Activated naive CD4-positive, alpha-beta T cell treated with anti-CD3 and anti-CD28 coated beads for 36 hours (primary cell): ENCODE measurements around the gene TNFAIP8L3. TPM values are rescaled to one million over a fixed set of nuclear protein-coding genes. Genes with fewer than 3 reads are reported as not detected.
"Not testable (repeated sequence)": the region's sequence is repeated elsewhere in the genome, so short reads cannot be mapped to it uniquely, and the experiment has no call there.

Experiments
- CTCF ChIA-PET: fragments of 350-600 bp; sonication (Branson Sonifier 250); formaldehyde crosslinking; loops from one replicate; lab custom pipeline; 2021; ENCODE audit warnings: antibody characterized with exemption; lab: Charles Lee
- DNase-seq: peaks from one replicate; pipeline ENCODE4 v3.0.0-alpha.2; 2020
- H3K27ac Mint-ChIP-seq: one replicate; pipeline ENCODE4 v1.8.0; 2021; ENCODE audit warnings: mild to moderate bottlenecking, mixed read lengths
- H3K27me3 Mint-ChIP-seq: one replicate; pipeline ENCODE4 v1.8.0; 2021; ENCODE audit warnings: low read depth, mixed read lengths
- H3K36me3 Mint-ChIP-seq: one replicate; pipeline ENCODE4 v1.8.0; 2021; ENCODE audit warnings: low read depth, mixed read lengths
- H3K4me1 Mint-ChIP-seq: one replicate; pipeline ENCODE4 v1.8.0; 2021; ENCODE audit warnings: low read depth, mixed read lengths
- H3K4me3 Mint-ChIP-seq: one replicate; pipeline ENCODE4 v1.8.0; 2021; ENCODE audit warnings: mild to moderate bottlenecking, moderate library complexity, mixed read lengths
- H3K9me3 Mint-ChIP-seq: one replicate; pipeline ENCODE4 v1.8.0; 2021; ENCODE audit warnings: mixed read lengths
- intact Hi-C: fragments of 100-400 bp; cut with micrococcal nuclease; formaldehyde crosslinking; loops from one replicate; pipeline ENCODE4 v1.15.1; 2023
- total RNA-seq, 2 experiments: library from RNA; stranded (reverse); gene quantifications; one replicate each; pipeline ENCODE4 v1.2.3, GENCODE V29; 2021

Gene TNFAIP8L3
- total RNA-seq, 2 experiments from 2014 or later: not detected

DNA sequence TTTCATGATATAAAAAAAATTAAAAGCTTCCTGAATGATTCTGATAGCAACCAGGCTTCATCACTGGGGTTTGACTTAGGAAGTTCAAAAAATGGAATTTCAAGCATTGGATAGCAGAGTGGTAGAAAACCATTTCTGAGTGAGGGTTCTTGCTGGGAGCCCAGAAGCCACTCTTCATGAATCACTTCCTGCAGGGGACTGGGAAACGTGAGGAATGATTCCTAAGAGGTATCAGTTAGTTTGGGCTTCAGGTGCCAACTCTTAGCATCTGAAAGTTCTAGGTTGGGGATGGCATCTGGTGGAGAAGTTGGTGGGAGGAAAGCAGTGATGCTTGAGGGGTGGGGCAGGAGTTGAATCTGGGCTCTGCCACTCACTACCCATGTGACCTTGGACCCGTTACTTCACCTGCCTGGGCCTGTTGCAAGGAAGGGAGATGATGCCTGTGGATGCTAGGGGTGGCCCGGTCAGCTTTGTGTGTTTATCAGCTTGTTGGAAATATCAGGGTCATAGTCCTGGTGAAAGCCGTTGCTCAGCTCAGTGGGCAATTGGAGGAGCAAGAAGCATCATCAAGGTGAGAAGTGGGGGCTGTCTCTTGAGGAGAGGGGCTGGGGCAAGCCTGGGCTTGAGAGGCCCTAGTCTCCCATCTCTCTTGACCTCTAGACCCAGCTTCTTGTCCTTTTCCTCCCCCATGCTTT is 37.0 kb upstream of the TNFAIP8L3 start:
- Mint-ChIP-seq H3K9me3 (no peaks in the 10 kb centered on the region), H3K27ac (no peak overlapping the region), H3K4me3 (no peak overlapping the region), H3K4me1 (no peaks in the 10 kb centered on the region), H3K36me3 (no peaks in the 10 kb centered on the region), H3K27me3 (peaks cover 10% of the 10 kb centered on the region)
- no peak for DNase-seq
- intact Hi-C loops: no loop called here
- CTCF ChIA-PET: interaction anchor here (0.8 to 1.6 kb wide), 2 partner anchors 31 to 61 kb away, joined by 3 to 7 read pairs; no protein-coding TSS in a partner anchor

DNA sequence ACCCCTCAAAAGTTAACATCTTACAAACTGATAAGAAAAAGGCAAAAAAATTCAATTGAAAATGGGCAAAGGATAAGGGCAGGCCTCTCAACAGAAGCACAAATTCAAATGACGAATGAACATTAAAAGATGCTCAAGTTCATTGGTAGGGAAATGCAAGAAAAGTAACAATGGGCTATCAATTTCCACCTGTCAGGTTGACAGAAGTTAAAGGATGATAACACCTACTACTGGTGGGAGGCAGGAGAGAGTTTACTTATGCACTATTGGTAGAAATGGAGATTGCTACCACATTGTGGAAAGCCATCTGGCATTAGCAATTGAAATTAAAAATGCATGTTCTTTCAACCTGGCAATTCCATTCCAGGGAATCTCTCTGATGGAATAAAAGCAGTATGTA is 35.6 kb upstream of the TNFAIP8L3 start:
- peaks cover 2% of the 10 kb centered on the region for H3K9me3 Mint-ChIP-seq
- CTCF ChIA-PET: no interaction called here
- no peak overlapping the region for H3K4me3 Mint-ChIP-seq
- no peak for DNase-seq
- no peaks in the 10 kb centered on the region for H3K4me1 Mint-ChIP-seq
- no peak overlapping the region for H3K27ac Mint-ChIP-seq
- intact Hi-C loops: no loop called here
- H3K36me3 Mint-ChIP-seq: no peaks in the 10 kb centered on the region
- peaks cover 17% of the 10 kb centered on the region for H3K27me3 Mint-ChIP-seq

DNA sequence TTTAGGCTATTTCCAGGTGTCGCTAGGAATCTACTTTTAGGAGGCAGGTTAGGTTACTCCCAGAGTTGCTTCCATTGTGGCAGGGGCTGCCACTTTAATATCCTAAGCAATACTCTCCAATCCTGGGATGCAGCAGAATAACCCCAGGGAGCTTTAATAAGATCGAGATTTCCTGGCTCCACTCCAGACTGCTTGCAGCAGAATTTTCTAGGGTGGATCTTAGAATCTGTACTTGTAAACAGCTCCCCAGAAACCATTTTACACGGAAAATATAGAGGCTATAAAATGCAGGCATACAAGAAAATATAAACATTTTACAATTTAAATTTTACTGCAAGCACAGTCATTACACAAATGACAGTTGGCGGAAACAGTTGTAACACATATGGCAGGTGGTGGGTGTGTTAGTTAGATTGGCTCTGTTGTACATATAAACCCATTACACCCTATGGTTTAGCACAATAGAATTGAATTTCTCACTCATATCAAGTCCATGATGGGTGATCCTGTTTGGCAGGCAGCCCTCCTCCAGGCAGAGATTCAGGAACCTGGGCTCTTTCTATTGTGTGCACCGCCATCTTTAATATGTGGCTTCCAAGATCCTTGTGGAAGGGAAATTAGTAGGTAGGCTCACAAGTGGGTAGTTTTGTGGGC is 35.0 kb upstream of the TNFAIP8L3 start:
- no peak overlapping the region for H3K4me3 Mint-ChIP-seq
- no peaks in the 10 kb centered on the region for H3K36me3 Mint-ChIP-seq
- peaks cover 17% of the 10 kb centered on the region for H3K27me3 Mint-ChIP-seq
- CTCF ChIA-PET: no interaction called here
- intact Hi-C loops: no loop called here
- H3K27ac Mint-ChIP-seq: no peak overlapping the region
- H3K9me3 Mint-ChIP-seq: peaks cover 2% of the 10 kb centered on the region
- H3K4me1 Mint-ChIP-seq: no peaks in the 10 kb centered on the region
- DNase-seq: no peak

DNA sequence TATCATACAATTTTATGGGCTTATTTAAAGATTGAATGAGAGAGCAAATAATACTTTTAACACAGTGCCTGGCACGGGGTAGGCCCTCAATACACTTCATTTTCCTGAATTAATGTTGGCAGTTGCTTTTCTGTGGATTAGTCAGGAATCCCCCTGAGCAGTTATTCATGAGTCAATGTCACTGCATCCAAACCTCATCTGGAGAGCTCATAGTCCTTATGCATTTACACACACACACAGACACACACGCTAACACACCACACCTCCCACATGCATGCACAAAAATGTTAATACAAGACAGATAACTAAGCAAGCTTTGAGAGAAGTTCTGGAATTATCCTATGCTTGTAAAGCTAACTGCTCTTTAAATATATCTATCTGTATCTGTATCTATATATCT is 34.0 kb upstream of the TNFAIP8L3 start:
- H3K4me3 Mint-ChIP-seq: no peak overlapping the region
- intact Hi-C loops: no loop called here
- H3K36me3 Mint-ChIP-seq: no peaks in the 10 kb centered on the region
- H3K4me1 Mint-ChIP-seq: no peaks in the 10 kb centered on the region
- peaks cover 17% of the 10 kb centered on the region for H3K27me3 Mint-ChIP-seq
- H3K27ac Mint-ChIP-seq: no peak overlapping the region
- H3K9me3 Mint-ChIP-seq: peaks cover 2% of the 10 kb centered on the region
- no peak for DNase-seq
- CTCF ChIA-PET: interaction anchor here (1.1 kb wide), 1 partner anchor 35 kb away, joined by 3 read pairs; no protein-coding TSS in a partner anchor

DNA sequence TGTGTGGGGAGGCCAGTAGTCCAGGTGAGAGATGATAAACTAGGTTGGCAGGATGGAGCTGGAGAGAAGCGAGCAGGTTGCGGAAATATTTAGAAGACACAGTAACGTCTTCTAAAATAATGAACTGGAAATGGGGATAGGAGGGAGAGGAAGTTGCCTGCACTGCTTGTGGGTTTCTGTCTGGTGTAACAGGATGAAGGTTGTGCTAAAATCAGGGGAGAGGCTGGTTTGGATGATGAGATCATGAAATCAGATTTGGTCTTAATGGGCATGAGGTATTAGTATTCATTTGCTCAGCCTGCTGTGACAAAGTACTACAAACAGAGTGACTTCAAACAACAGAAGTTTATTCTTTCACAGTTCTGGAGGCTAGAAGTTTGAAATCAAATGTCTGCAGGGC is 32.1 kb upstream of the TNFAIP8L3 start:
- no peak for DNase-seq
- H3K36me3 Mint-ChIP-seq: no peaks in the 10 kb centered on the region
- intact Hi-C loops: no loop called here
- CTCF ChIA-PET: no interaction called here
- H3K27ac Mint-ChIP-seq: no peak overlapping the region
- H3K27me3 Mint-ChIP-seq: peaks cover 17% of the 10 kb centered on the region
- no peak overlapping the region for H3K4me3 Mint-ChIP-seq
- H3K4me1 Mint-ChIP-seq: no peaks in the 10 kb centered on the region
- H3K9me3 Mint-ChIP-seq: peaks cover 5% of the 10 kb centered on the region

DNA sequence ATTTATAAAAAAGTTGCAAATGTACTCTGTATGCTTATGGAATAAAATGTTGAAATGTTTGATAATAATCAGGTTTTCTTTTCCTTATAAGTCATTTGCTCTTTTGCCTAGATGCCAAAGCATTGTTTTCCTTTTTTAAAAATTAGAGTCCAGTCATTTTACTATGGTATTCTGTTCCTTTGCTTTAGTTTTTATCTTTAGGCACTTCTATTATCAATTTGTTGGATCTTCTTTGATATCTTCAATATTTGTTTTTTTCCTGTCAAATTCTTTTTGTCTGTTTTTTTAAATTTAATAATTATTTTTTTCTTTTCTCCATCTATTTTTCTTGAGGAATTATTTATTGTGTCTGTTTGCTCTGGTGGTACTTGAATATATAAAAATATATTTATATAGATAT is 28.3 kb upstream of the TNFAIP8L3 start:
- H3K9me3 Mint-ChIP-seq, H3K4me3 Mint-ChIP-seq, H3K27ac Mint-ChIP-seq, H3K36me3 Mint-ChIP-seq, H3K4me1 Mint-ChIP-seq, CTCF ChIA-PET, DNase-seq, intact Hi-C loops: not testable (repeated sequence)
- H3K27me3 Mint-ChIP-seq: peaks cover 15% of the 10 kb centered on the region

DNA sequence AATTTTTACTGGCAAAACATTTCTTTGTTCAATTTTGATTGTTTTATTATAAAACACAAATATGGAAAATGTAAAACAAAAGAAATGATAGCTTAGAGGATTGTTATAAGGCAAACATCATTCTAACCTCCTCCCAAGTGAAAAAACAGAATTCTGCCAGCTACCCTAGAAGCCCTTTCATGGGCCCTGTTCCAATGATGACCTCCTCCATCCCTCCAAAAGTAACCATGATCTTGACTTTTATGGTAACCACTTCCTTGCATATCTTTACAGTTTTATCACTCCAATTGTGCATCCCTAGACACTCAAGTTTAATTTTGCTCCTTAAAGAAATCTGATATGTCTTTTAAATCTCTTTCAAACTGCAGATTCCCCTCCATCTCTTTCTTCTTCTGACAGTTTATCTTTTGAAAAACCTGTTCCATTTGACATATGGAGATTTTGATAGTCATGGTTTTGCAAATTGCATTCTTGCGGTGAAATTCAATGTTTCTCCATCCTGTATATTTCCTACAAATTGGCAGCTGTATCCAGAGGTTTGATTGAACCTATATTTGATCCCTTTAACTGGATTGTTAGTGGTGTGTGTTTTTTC is 27.0 kb upstream of the TNFAIP8L3 start:
- intact Hi-C loops: no loop called here
- H3K36me3 Mint-ChIP-seq: no peaks in the 10 kb centered on the region
- H3K27me3 Mint-ChIP-seq: peaks cover 12% of the 10 kb centered on the region
- no peak overlapping the region for H3K27ac Mint-ChIP-seq
- no peak overlapping the region for H3K4me3 Mint-ChIP-seq
- CTCF ChIA-PET: no interaction called here
- H3K4me1 Mint-ChIP-seq: no peaks in the 10 kb centered on the region
- peaks cover 5% of the 10 kb centered on the region for H3K9me3 Mint-ChIP-seq
- no peak for DNase-seq

DNA sequence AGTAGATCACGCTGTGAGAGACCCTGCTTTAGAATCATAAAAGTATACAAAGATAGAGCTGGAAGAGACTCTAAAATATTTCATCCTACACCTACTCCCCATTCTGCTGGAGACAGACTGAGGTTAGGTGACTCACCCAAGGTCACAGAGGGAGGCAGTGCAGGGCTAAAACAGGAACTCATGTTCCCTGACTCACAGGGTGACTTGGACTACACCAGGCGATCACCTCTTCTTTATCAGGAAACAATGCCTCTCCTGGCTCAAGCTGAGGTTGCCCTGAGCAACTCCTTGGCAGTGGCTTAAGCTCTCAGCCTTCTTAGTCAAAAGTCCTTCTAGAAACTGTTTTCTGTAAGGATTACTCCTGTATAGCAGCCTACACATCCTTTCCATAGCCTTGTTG is 26.4 kb upstream of the TNFAIP8L3 start:
- no peaks in the 10 kb centered on the region for H3K36me3 Mint-ChIP-seq
- peak; percentile 26 for DNase-seq

DNA sequence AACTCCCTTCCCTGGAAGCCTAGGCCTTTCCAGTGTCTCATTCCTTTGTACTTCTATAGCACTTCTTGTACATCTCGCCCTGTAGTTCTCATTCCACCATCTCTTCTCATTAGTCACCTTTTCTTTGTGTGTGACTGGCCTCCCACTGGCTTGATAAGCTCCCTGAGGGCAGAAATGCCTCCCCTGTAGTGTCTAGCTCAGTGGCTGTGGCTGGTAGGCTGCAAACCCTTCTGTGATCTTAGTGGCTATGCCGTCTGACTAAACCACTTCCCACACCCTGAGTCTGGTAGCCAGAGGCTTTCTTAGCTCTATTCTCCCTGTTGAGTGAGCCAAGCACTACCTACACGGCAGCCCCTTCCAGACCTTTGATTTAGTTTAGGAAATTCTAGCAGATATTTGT is 24.4 kb upstream of the TNFAIP8L3 start:
- Mint-ChIP-seq H3K4me1 (no peaks in the 10 kb centered on the region), H3K36me3 (no peaks in the 10 kb centered on the region), H3K9me3 (peaks cover 3% of the 10 kb centered on the region), H3K27me3 (peaks cover 3% of the 10 kb centered on the region), H3K27ac (no peak overlapping the region), H3K4me3 (no peak overlapping the region)
- CTCF ChIA-PET: interaction anchor here (0.6 kb wide), 1 partner anchor 136 kb away, joined by 7 read pairs; no protein-coding TSS in a partner anchor
- DNase-seq: no peak
- intact Hi-C loops: no loop called here

More for the DNA sequence above, 26.4 kb upstream of the TNFAIP8L3 start:
- CTCF ChIA-PET: no interaction called here
- Mint-ChIP-seq H3K9me3 (peaks cover 5% of the 10 kb centered on the region), H3K27me3 (peaks cover 7% of the 10 kb centered on the region), H3K4me3 (no peak overlapping the region), H3K27ac (no peak overlapping the region), H3K4me1 (no peaks in the 10 kb centered on the region)
- intact Hi-C loops: no loop called here

DNA sequence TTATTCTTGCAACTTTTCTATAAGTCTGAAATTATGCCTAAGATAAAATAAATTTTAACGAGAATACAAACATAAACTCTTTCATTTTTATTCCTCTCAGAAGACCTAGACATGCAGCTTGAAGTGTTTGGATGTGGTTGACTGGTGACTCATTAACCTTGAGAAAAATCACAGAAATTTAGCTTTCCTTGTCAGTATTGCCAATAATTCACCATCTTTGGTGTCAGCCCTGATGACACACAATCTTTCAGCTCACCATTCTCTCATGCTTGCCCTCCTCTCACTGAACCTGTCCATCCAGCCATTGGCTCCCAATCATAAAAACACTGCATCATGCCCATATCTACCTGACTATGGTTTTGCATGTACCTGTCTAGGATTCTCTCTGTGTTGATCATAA is 22.6 kb upstream of the TNFAIP8L3 start:
- no peaks in the 10 kb centered on the region for H3K9me3 Mint-ChIP-seq
- no peaks in the 10 kb centered on the region for H3K36me3 Mint-ChIP-seq
- DNase-seq: no peak
- no peak overlapping the region for H3K4me3 Mint-ChIP-seq
- CTCF ChIA-PET: interaction anchor here (0.7 kb wide), 1 partner anchor 364 kb away, joined by 3 read pairs; no protein-coding TSS in a partner anchor
- no peak overlapping the region for H3K27ac Mint-ChIP-seq
- intact Hi-C loops: no loop called here
- no peaks in the 10 kb centered on the region for H3K4me1 Mint-ChIP-seq
- H3K27me3 Mint-ChIP-seq: peaks cover 3% of the 10 kb centered on the region

DNA sequence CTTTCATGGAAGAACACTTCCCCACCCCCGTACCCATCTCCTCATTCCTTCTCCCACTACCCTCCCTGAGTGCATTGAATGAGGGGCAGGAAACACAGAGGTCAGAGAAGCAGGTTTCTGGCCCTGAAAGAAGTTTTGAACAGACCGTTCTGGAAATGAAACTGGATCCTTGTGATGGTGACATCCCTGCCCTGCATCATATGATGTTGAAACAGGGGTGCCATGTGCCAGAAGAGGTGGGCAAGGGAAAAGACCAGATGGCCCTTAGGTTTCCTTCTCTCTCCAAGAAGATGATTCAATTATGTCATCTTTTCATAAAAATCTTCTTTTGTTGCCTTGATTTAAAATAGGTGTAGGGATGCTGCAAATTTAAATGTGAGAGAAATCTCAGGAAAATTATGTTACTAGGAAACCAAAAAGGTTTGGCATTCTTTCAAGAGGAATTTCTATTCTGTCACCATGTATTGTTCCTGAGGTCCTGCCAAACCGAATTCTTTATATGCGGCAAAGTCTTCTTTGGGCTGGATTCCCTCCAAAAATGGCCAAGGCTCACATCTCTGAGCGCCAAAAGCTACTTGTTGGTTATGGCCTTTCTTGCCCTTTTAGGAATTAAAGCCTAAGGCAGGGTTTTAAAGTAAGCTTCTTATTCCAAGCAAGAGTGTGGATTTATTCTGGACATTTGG is 19.9 kb upstream of the TNFAIP8L3 start:
- no peak overlapping the region for H3K4me3 Mint-ChIP-seq
- H3K27ac Mint-ChIP-seq: no peak overlapping the region
- DNase-seq: no peak
- CTCF ChIA-PET: no interaction called here
- intact Hi-C loops: no loop called here
- H3K9me3 Mint-ChIP-seq: no peaks in the 10 kb centered on the region
- no peaks in the 10 kb centered on the region for H3K4me1 Mint-ChIP-seq
- H3K27me3 Mint-ChIP-seq: peaks cover 7% of the 10 kb centered on the region
- H3K36me3 Mint-ChIP-seq: no peaks in the 10 kb centered on the region

DNA sequence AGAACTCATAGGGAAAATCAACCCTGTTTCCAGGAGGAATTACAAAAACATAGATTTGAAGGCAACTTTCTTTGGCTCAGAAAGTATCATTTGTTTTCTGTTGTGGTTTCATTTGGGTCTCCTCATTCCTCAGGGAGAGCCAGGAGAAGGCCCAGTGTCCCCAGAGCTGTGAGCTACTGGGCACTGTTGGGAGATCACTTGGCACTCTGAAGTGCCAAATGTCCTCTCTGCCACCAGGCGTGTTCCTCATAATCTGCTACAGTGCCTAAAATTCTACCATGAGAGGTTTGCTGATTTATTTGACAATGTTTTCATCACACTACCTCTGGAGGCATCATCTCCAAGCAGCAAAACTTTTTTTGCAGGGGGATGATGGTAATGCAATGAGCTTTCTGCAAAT is 17.4 kb upstream of the TNFAIP8L3 start:
- Mint-ChIP-seq H3K27me3 (peaks cover 3% of the 10 kb centered on the region), H3K27ac (no peak overlapping the region), H3K9me3 (no peaks in the 10 kb centered on the region), H3K4me1 (no peaks in the 10 kb centered on the region), H3K4me3 (no peak overlapping the region), H3K36me3 (no peaks in the 10 kb centered on the region)
- CTCF ChIA-PET: interaction anchor here (1.4 kb wide), 1 partner anchor 21 kb away, joined by 3 read pairs; no protein-coding TSS in a partner anchor
- intact Hi-C loops: no loop called here
- DNase-seq: no peak
